Stimulated activated CD8-positive, alpha-beta memory T cell treated with anti-CD3 and anti-CD28 coated beads, Interleukin-4, amount 100 ng/mL, for 48 hours (primary cell): ENCODE measurements around the gene VIPAS39.
A peak's percentile ranks its signal among the peaks of the same experiment; 100 is the strongest.

Experiments
- DNase-seq: peaks from one replicate; pipeline ENCODE4 v3.0.0-alpha.2; 2020

Gene VIPAS39

GRCh38 chr14:77400216-77400615 is 57.2 kb downstream of the VIPAS39 start:
- no peak for DNase-seq

DNA sequence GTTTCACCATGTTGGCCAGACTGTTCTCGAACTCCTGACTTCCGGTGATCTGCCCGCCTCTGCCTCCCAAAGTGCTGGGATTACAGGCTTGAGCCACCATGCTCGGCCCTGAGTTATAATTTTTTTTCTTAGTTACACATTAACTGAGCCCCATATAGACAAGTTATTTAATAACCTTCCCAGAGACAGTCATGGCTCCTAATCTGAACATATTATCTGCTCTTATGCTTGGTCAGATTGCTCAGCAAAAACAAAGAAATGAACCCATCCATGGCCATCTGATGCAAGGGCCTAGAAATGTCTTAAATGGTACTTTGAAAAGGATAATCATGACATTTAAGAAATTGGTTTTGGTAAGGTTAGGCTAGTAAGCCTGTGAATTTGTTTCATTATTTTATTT is 67.2 kb downstream of the VIPAS39 start:
- DNase-seq: no peak

GRCh38 chr14:77378701-77379100 is 78.7 kb downstream of the VIPAS39 start:
- DNase-seq: no peak

GRCh38 chr14:77377502-77377844 is 79.9 kb downstream of the VIPAS39 start:
- DNase-seq: no peak

DNA sequence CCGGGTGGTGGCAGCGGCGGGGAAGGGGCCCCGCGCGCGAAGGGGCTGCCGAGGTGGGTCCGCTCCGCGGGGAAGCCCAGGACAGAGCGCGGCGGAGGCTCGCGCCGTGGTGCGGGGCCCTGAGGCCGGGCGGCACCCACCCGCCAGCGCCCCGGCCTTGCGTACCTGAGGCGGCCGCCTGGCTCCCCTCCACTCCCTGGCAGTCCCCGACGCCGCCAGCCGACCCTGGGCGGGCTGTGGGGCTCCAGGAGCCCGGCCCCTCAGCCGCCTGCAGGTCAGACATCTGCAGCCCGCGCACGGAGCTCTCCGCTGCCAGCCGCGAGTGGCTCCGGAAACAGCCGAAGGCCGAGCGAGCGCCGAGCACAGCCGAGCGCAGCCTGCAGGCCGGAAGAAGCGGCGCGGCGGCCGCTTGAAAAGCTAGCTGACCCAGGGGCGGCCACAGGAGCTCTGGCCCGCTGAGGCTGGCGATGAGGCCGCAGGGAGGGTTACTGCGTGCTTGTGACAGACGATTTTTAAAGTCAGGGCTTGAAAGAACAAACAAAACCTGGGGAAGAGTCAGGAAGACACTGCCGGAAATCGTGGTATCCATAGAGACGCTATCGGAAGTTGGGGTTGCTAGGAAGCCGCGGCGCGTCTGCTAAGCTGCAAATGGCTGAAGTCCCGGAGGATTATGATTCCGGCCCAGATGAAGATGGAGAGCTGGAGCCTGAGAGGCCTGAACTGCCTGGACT is 80.5 kb downstream of the VIPAS39 start, which contains the start of the genes SAMD15 and TMED8:
Gene SAMD15, plus strand, starts transcription at position 609 of the 731 bp plus-strand sequence. Its CDS starts 40 bp downstream, at position 649.
Gene TMED8, minus strand, starts transcription at position 324 of the 731 bp plus-strand sequence. Its CDS starts 41 bp downstream, at position 283.
- peak; percentile 87 for DNase-seq
